ENCODE results near the gene C5orf52. TPM values are rescaled to one million over a fixed set of nuclear protein-coding genes. Genes with fewer than 3 reads are reported as not detected.
"Not testable (repeated sequence)": the region's sequence is repeated elsewhere in the genome, so short reads cannot be mapped to it uniquely, and the experiment has no call there.

Gene C5orf52
- total RNA-seq, 1 donor from 2014 or later = not detected

- intact Hi-C loops (cut with DNase I) = no loop called here
- DNase-seq (ENCODE audit: missing footprints) (no peak), ATAC-seq (no peak)
These were observed 39.1 kb downstream of the C5orf52 start for GRCh38 chr5:157710431-157710830.

- DNase-seq (ENCODE audit: missing footprints) (no peak), ATAC-seq (no peak)
- intact Hi-C loops (cut with DNase I) = no loop called here
These were observed 39.5 kb downstream of the C5orf52 start for GRCh38 chr5:157710882-157711281.

- intact Hi-C loops (cut with DNase I) = no loop called here
- no peak for DNase-seq (ENCODE audit: missing footprints)
- no peak for ATAC-seq
These were observed 42.7 kb downstream of the C5orf52 start for GRCh38 chr5:157713830-157714595.

DNA sequence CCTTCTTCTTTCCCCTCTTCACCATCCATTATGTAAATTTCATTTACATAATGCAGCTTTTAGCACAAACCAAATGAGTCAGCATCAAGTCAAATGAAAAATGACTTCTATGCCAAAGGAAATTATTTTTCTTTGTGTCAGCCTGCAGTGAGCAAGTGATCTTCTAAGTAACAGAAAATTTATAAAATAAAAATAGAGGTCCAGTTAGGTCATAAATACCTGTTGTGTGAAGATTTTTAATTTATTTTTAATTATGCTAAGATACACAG lies 43.2 kb downstream of the C5orf52 start:
- ATAC-seq (no peak), DNase-seq (ENCODE audit: missing footprints) (no peak)
- intact Hi-C loops (cut with DNase I) = no loop called here

DNA sequence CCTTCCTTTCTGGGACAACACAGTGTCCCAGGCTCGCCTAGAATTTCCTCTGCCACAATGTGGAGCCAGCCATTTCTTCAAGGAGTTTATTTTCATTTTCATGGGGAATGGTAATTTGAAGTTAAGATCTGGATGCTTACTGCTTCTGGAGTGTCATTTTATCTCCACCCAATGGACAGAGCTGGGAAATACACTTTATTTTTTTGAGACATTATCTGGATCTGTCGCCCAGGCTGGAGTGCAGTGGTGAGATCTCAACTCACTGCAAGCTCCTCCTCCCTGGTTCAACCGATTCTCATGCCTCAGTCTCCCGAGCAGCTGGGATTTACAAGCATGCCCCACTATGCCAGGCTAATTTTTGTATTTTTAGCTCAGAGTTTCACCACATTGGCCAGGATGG lies 47.2 kb downstream of the C5orf52 start:
- ATAC-seq (peak; percentile 89), DNase-seq (ENCODE audit: missing footprints) (no peak)
- intact Hi-C loops (cut with DNase I) = loop anchor here (2.0 to 5.0 kb wide), 2 partner anchors 50 to 391 kb away; no protein-coding TSS in a partner anchor

DNA sequence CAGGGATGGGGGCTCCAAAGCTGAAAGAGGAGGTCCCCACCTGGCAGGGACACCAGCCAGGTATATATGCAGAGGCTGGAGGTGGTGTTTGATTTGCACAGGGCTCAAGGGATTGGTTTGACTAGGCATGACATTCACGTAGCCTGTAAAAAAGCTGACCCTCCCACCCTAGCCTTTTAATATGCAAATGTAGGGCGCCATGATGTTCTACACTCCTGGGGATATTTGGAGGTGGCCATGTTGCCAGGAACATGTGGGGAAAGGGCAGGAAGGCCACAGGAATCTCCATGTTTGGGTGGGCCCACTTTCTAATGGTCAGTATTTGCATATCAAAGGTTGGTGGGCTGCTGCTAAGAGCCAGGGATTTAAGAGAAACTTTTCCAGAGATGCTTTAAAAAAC lies 47.9 kb downstream of the C5orf52 start:
- ATAC-seq (no peak), DNase-seq (ENCODE audit: missing footprints) (no peak)
- intact Hi-C loops (cut with DNase I) = loop anchor here (2.0 to 5.0 kb wide), 2 partner anchors 50 to 392 kb away; no protein-coding TSS in a partner anchor

GRCh38 chr5:157721159-157721558 lies 49.8 kb downstream of the C5orf52 start:
- intact Hi-C loops (cut with DNase I) = no loop called here
- DNase-seq (ENCODE audit: missing footprints) = no peak
- no peak for ATAC-seq

GRCh38 chr5:157722895-157723294 lies 51.6 kb downstream of the C5orf52 start:
- ATAC-seq; intact Hi-C loops (cut with DNase I); DNase-seq (ENCODE audit: missing footprints): not testable (repeated sequence)

GRCh38 chr5:157726607-157727006 lies 55.3 kb downstream of the C5orf52 start:
- DNase-seq (ENCODE audit: missing footprints); ATAC-seq; intact Hi-C loops (cut with DNase I): not testable (repeated sequence)

DNA sequence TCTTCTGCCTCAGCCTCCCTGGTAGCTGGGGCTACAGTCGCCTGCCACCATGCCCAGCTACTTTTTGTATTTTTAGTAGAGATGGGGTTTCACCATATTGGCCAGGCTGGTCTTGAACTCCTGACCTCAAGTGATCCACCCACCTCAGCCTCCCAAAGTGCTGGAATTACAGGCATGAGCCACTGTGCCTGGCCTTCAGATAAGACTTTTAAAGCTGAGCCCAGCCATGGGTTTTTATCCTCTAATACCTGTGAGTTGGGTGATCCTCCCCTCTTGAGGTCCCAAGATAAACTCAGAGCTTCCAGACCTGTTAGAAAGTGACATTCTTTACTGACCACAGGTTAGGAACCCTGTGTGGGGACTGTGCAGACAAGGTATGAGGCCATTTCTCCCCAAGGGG lies 56.5 kb downstream of the C5orf52 start:
- intact Hi-C loops (cut with DNase I); DNase-seq (ENCODE audit: missing footprints); ATAC-seq: not testable (repeated sequence)

Other genes starting within 250 kb of the C5orf52 start
- not detected for gene NIPAL4, start 211.3 kb upstream of the C5orf52 start, total RNA-seq
- 11.3 TPM for gene ADAM19, start 95.8 kb upstream of the C5orf52 start, total RNA-seq
- gene SOX30, start 19.1 kb upstream of the C5orf52 start, total RNA-seq = 0.19 TPM
- gene THG1L, start 59.9 kb downstream of the C5orf52 start, total RNA-seq = 3.9 TPM
- gene LSM11, start 72.2 kb downstream of the C5orf52 start, total RNA-seq = 1.5 TPM
- gene CLINT1, start 187.6 kb downstream of the C5orf52 start, total RNA-seq = 56.5 TPM